ENCODE results near the gene PMVK.

Gene PMVK

GRCh38 chr1:154945962-154946850, 9.7 kb upstream of the PMVK start:
- no peak for DNase-seq

GRCh38 chr1:154945160-154945961, 8.8 kb upstream of the PMVK start:
- no peak for DNase-seq

GRCh38 chr1:154944401-154945159, 8.1 kb upstream of the PMVK start:
- no peak for DNase-seq

GRCh38 chr1:154943649-154944400, 7.3 kb upstream of the PMVK start:
- DNase-seq: peak; percentile 61

GRCh38 chr1:154941333-154942013, 5.0 kb upstream of the PMVK start:
- no peak for DNase-seq

- DNase-seq: no peak
Observed at GRCh38 chr1:154940651-154941194, 4.2 kb upstream of the PMVK start.

GRCh38 chr1:154940213-154940560, 3.7 kb upstream of the PMVK start:
- DNase-seq: no peak

GRCh38 chr1:154938604-154939399, 2.3 kb upstream of the PMVK start:
- DNase-seq: no peak

- no peak for DNase-seq
Observed at GRCh38 chr1:154937988-154938386, 1.5 kb upstream of the PMVK start.

- DNase-seq: peak; percentile 93
Observed at GRCh38 chr1:154937085-154937987, 817 bp upstream of the PMVK start.

- no peak for DNase-seq
Observed at GRCh38 chr1:154935749-154936554, 567 bp downstream of the PMVK start.

- DNase-seq: no peak
Observed at GRCh38 chr1:154934358-154934948, 2.1 kb downstream of the PMVK start.

GRCh38 chr1:154931940-154932487, 4.5 kb downstream of the PMVK start:
- no peak for DNase-seq

- no peak for DNase-seq
Observed at GRCh38 chr1:154926201-154926600, 10.3 kb downstream of the PMVK start.

- DNase-seq: no peak
Observed at GRCh38 chr1:154925335-154926170, 11.0 kb downstream of the PMVK start.

GRCh38 chr1:154923695-154924094, 12.8 kb downstream of the PMVK start:
- DNase-seq: no peak

GRCh38 chr1:154913273-154913672, 23.2 kb downstream of the PMVK start:
- no peak for DNase-seq
